ENCODE results near the gene UBXN6. TPM values are rescaled to one million over a fixed set of nuclear protein-coding genes. Genes with fewer than 3 reads are reported as not detected.

Gene UBXN6
- total RNA-seq, 1 donor from 2014 or later, result 63.6 TPM

DNA sequence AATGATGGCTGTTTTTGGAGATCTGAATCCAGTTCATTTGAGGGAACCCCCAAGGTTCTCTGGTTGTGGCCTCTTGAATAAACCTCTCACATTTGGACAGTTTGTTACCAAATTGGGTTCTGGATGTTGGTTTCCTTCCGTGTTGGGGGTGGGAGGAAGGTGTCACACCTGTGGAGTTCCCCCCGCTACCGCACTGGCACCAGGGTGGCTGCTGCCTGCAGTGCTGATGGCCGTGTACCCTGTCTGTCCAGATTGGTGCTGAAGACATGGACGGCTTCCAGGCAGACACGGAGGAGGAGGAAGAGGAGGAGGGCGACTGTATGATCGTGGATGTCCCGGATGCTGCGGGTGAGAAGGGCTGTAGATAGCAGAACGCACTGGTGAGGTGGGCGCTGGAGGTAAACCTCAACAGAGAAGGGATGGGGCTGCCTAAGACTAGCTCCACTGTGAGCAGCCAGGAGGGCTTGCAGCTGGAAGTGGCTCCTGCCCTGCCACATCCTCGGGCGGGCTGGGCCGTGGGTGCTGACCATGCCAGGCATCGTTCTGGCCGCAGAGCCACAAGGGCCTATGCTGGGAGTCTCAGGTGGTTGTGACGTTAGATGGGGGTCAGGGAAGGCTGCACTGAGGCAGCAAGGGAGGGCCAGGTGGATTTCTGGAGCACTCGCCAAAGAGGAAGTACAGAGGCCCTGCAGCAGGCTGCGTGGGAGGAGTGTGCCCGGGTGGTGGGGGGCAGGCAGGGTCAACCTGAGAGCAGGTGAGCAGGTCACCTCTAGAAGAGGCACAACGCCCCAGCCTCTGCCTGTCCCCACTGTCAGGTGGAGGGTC lies 15.4 kb downstream of the UBXN6 start:
- no peak overlapping the region for H3K27ac ChIP-seq (ENCODE audit: low read depth, low read length)
- no peak for FAIRE-seq
- no peak overlapping the region for H3K27ac Mint-ChIP-seq (ENCODE audit: unreplicated experiment)

DNA sequence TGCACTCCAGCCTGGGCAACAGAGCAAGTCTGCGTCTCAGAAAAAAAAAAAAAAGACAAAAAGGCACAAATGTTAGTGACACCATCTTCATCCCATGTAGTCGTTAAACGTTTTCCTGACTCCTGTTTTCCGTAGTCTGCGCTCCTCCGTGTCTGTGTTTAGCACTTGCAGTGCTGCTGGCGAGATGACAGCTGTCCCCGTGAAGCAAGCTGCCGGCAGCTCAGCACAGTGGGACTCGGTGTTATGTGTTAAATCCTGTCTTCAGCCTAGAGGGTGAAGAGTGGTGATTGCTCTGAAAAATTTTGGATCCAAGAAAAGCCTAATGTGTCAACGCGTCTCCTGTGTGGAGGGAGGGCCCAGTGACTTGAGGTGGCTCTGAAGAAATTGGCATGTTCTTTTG lies 18.4 kb downstream of the UBXN6 start:
- Histone ChIP-seq H3K27ac (ENCODE audit: low read depth, low read length) (no peak overlapping the region), H3K9ac (ENCODE audit: low read length) (no peak overlapping the region), H3K4me1 (ENCODE audit: insufficient read depth, low read length) (no peaks in the 10 kb centered on the region), H4K20me1 (ENCODE audit: insufficient read depth, low read length) (no peaks in the 10 kb centered on the region), H3K9me3 (ENCODE audit: insufficient read depth, low read depth, low read length) (no peaks in the 10 kb centered on the region), H2AFZ (ENCODE audit: low read depth, low read length) (no peak overlapping the region), H3K36me3 (ENCODE audit: insufficient read depth, low read length) (peaks cover 3% of the 10 kb centered on the region), H3K4me2 (ENCODE audit: low read length) (no peak overlapping the region), H3K27me3 (ENCODE audit: insufficient read depth, low read length) (no peaks in the 10 kb centered on the region), H3K4me3 (ENCODE audit: insufficient read depth, low read depth, low read length) (no peak overlapping the region), H3K79me2 (ENCODE audit: insufficient read depth, low read length) (no peaks in the 10 kb centered on the region)
- Mint-ChIP-seq H3K36me3 (ENCODE audit: low read depth, unreplicated experiment) (peaks cover 13% of the 10 kb centered on the region), H3K27me3 (ENCODE audit: low read depth, unreplicated experiment) (no peaks in the 10 kb centered on the region), H3K4me3 (ENCODE audit: unreplicated experiment) (no peak overlapping the region), H3K27ac (ENCODE audit: unreplicated experiment) (no peak overlapping the region), H3K4me1 (ENCODE audit: low read depth, unreplicated experiment) (peaks cover 4% of the 10 kb centered on the region), H3K9me3 (ENCODE audit: unreplicated experiment) (no peaks in the 10 kb centered on the region)
- no peak for FAIRE-seq
- TF ChIP-seq, protein P1, sequence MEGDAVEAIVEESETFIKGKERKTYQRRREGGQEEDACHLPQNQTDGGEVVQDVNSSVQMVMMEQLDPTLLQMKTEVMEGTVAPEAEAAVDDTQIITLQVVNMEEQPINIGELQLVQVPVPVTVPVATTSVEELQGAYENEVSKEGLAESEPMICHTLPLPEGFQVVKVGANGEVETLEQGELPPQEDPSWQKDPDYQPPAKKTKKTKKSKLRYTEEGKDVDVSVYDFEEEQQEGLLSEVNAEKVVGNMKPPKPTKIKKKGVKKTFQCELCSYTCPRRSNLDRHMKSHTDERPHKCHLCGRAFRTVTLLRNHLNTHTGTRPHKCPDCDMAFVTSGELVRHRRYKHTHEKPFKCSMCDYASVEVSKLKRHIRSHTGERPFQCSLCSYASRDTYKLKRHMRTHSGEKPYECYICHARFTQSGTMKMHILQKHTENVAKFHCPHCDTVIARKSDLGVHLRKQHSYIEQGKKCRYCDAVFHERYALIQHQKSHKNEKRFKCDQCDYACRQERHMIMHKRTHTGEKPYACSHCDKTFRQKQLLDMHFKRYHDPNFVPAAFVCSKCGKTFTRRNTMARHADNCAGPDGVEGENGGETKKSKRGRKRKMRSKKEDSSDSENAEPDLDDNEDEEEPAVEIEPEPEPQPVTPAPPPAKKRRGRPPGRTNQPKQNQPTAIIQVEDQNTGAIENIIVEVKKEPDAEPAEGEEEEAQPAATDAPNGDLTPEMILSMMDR (IDR thresholded peaks at IDR 0.05; ENCODE audit: insufficient read depth, low read depth, low read length), result no peak
- TF ChIP-seq EZH2 (IDR thresholded peaks at IDR 0.05; ENCODE audit: insufficient read depth, low read length), result no peak
- no peak for DNase-seq (ENCODE audit: low read depth)

More for the DNA sequence above, 15.4 kb downstream of the UBXN6 start:
- Mint-ChIP-seq H3K36me3 (ENCODE audit: low read depth, unreplicated experiment) (peaks cover 7% of the 10 kb centered on the region), H3K27me3 (ENCODE audit: low read depth, unreplicated experiment) (no peaks in the 10 kb centered on the region), H3K4me1 (ENCODE audit: low read depth, unreplicated experiment) (peaks cover 4% of the 10 kb centered on the region), H3K4me3 (ENCODE audit: unreplicated experiment) (no peak overlapping the region), H3K9me3 (ENCODE audit: unreplicated experiment) (no peaks in the 10 kb centered on the region)
- Histone ChIP-seq H3K4me2 (ENCODE audit: low read length) (no peak overlapping the region), H3K79me2 (ENCODE audit: insufficient read depth, low read length) (no peaks in the 10 kb centered on the region), H3K9ac (ENCODE audit: low read length) (no peak overlapping the region), H3K9me3 (ENCODE audit: insufficient read depth, low read depth, low read length) (no peaks in the 10 kb centered on the region), H3K4me3 (ENCODE audit: insufficient read depth, low read depth, low read length) (no peak overlapping the region), H4K20me1 (ENCODE audit: insufficient read depth, low read length) (peaks cover 16% of the 10 kb centered on the region), H3K27me3 (ENCODE audit: insufficient read depth, low read length) (no peaks in the 10 kb centered on the region), H3K4me1 (ENCODE audit: insufficient read depth, low read length) (no peaks in the 10 kb centered on the region), H2AFZ (ENCODE audit: low read depth, low read length) (no peak overlapping the region), H3K36me3 (ENCODE audit: insufficient read depth, low read length) (peaks cover 3% of the 10 kb centered on the region)
- no peak for DNase-seq (ENCODE audit: low read depth)
- TF ChIP-seq EZH2 (IDR thresholded peaks at IDR 0.05; ENCODE audit: insufficient read depth, low read length), result no peak
- TF ChIP-seq, protein P1 (IDR thresholded peaks at IDR 0.05; ENCODE audit: insufficient read depth, low read depth, low read length), result no peak

DNA sequence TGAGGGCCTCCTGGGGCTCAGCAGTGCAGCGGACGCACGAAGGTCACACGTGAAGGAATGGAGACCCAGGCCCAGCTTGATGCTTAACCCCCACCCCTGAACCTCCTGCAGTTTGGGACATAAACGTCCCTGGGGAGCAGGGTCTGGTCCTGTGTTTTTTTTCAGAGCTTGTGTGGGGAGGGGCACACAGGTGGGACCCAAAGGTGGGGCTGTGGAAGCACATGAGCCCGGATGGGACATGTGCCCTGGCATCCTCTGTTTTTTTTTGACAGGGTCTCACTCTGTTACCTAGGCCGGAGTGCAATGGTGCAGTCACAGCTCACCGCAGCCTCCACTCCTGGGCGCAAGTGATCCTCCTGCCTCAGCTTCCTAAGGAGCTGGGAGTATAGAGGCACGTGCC lies 20.5 kb downstream of the UBXN6 start:
- H3K27ac ChIP-seq (ENCODE audit: low read depth, low read length), result no peak overlapping the region
- H3K4me3 ChIP-seq (ENCODE audit: insufficient read depth, low read depth, low read length), result no peak overlapping the region
- no peak for TF ChIP-seq EZH2 (IDR thresholded peaks at IDR 0.05; ENCODE audit: insufficient read depth, low read length)
- TF ChIP-seq, protein P1 (IDR thresholded peaks at IDR 0.05; ENCODE audit: insufficient read depth, low read depth, low read length), result no peak
- H3K4me1 Mint-ChIP-seq (ENCODE audit: low read depth, unreplicated experiment), result peaks cover 4% of the 10 kb centered on the region
- H3K9ac ChIP-seq (ENCODE audit: low read length), result no peak overlapping the region
- H3K9me3 ChIP-seq (ENCODE audit: insufficient read depth, low read depth, low read length), result no peaks in the 10 kb centered on the region
- no peak overlapping the region for H2AFZ ChIP-seq (ENCODE audit: low read depth, low read length)
- no peaks in the 10 kb centered on the region for H3K79me2 ChIP-seq (ENCODE audit: insufficient read depth, low read length)
- H3K4me1 ChIP-seq (ENCODE audit: insufficient read depth, low read length), result no peaks in the 10 kb centered on the region
- H3K27ac Mint-ChIP-seq (ENCODE audit: unreplicated experiment), result no peak overlapping the region
- no peaks in the 10 kb centered on the region for H3K27me3 Mint-ChIP-seq (ENCODE audit: low read depth, unreplicated experiment)
- peaks cover 11% of the 10 kb centered on the region for H3K36me3 Mint-ChIP-seq (ENCODE audit: low read depth, unreplicated experiment)
- H3K36me3 ChIP-seq (ENCODE audit: insufficient read depth, low read length), result peaks cover 5% of the 10 kb centered on the region
- no peak for FAIRE-seq
- H3K4me3 Mint-ChIP-seq (ENCODE audit: unreplicated experiment), result no peak overlapping the region
- DNase-seq (ENCODE audit: low read depth), result no peak
- no peaks in the 10 kb centered on the region for H3K27me3 ChIP-seq (ENCODE audit: insufficient read depth, low read length)
- no peaks in the 10 kb centered on the region for H3K9me3 Mint-ChIP-seq (ENCODE audit: unreplicated experiment)
- no peaks in the 10 kb centered on the region for H4K20me1 ChIP-seq (ENCODE audit: insufficient read depth, low read length)
- H3K4me2 ChIP-seq (ENCODE audit: low read length), result no peak overlapping the region
